GM12873 (cell line): ENCODE data around the gene WWTR1.

ENCODE experiments used
- TF ChIP-seq, protein P1 (sequence below): IDR thresholded peaks from 2 replicates; pipeline ENCODE4 v1.5.1; 2012; ENCODE audit warnings: low read depth, mild to moderate bottlenecking, moderate library complexity, low read length, control low read depth; ENCODE audit not compliant: insufficient read depth; ENCODE audit errors: missing control alignments

Gene WWTR1

DNA sequence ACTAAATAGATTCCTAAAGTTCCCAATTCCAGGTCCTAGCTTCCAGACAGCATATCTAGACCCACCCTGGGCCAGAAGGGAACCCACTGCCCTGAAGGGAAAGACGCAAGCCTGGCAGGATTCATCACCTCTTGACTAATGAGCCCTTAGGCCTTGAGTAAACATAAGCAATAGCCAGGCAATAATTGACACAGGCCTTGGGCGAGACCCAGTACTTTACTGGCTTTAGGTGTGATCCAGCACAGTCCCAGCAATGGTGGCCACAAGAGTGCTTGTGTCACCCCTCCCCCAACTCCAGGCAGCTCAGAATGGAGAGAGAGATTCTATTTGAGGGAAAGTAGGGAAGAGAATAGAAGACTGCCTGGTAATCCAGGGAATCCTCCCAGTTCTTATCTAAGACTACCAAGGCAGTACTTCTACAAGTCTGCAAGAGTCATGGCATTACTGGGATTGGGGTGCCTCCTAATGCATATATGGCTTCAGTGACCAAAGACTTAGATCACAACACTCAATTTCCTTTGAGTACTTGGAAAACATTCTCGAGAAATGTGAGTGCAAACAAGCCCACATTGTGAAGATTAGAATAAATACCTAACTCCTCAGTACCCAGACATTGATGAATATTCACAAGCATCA lies 30.4 kb upstream of the WWTR1 start:
- TF ChIP-seq, protein P1, sequence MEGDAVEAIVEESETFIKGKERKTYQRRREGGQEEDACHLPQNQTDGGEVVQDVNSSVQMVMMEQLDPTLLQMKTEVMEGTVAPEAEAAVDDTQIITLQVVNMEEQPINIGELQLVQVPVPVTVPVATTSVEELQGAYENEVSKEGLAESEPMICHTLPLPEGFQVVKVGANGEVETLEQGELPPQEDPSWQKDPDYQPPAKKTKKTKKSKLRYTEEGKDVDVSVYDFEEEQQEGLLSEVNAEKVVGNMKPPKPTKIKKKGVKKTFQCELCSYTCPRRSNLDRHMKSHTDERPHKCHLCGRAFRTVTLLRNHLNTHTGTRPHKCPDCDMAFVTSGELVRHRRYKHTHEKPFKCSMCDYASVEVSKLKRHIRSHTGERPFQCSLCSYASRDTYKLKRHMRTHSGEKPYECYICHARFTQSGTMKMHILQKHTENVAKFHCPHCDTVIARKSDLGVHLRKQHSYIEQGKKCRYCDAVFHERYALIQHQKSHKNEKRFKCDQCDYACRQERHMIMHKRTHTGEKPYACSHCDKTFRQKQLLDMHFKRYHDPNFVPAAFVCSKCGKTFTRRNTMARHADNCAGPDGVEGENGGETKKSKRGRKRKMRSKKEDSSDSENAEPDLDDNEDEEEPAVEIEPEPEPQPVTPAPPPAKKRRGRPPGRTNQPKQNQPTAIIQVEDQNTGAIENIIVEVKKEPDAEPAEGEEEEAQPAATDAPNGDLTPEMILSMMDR = no peak

DNA sequence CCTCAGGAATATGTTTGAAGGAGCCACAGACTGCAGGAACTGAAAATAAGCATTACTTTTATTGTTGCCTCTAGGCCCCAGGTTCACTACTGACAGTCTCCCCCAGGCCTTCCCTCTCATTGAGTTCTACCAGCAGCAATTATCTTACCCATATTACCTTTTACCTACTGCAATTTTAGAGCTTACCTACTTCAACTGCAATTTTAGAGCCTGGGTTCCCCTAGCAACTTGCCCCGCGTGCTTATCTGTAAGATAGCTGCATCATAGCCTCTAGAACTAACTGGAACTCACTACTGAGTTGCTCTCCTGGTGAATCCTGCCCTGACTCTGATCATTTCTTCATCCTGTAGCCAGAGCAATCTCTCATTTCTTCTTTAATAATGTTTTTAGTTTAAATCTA lies 29.2 kb upstream of the WWTR1 start:
- TF ChIP-seq, protein P1 = no peak

DNA sequence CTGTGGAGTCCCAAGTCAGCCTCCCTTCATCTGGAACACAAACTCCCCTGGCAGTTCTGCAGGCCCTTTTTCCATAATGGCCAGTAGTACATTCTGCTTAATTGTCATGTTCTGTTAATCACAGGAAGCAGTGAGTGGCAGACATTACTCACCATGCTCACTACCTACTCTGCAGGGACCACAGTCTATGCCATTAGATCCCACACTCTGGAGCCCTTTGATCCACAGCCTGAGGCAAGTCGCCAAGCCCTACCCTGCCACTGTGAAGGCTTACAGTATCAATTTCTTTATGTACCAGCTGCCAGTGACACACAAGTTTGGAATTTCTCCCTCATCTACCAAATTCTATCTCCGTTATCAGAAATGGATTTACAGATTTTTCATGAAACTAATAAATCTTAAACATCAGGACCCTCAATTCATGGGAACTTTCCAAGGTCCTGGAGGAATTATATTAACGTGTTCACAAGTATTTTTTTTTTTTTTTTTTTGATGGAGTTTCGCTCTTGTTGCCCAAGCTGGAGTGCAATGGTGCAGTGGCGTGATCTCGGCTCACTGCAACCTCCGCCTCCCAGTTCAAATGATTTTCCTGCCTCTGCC lies 20.6 kb upstream of the WWTR1 start:
- TF ChIP-seq, protein P1 = no peak

DNA sequence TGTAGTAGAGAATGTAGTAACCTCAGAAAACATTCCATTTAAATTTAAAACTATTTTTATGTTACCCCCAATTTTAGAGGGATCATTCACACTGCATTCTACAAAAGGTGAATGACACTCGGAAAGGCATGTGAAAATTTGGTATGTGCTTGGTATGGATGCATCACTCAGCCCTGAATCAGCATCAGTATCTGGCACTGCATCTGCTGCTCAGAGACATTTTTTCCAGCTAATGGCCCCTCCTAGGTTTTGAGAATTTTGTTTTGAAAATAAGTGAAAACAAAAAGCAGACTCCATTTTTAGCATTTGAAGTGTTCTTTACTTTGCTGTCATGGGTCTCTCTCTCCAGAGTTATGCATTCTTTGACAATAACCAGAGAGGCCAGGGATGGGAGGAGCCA lies 15.6 kb upstream of the WWTR1 start:
- TF ChIP-seq, protein P1 = no peak

DNA sequence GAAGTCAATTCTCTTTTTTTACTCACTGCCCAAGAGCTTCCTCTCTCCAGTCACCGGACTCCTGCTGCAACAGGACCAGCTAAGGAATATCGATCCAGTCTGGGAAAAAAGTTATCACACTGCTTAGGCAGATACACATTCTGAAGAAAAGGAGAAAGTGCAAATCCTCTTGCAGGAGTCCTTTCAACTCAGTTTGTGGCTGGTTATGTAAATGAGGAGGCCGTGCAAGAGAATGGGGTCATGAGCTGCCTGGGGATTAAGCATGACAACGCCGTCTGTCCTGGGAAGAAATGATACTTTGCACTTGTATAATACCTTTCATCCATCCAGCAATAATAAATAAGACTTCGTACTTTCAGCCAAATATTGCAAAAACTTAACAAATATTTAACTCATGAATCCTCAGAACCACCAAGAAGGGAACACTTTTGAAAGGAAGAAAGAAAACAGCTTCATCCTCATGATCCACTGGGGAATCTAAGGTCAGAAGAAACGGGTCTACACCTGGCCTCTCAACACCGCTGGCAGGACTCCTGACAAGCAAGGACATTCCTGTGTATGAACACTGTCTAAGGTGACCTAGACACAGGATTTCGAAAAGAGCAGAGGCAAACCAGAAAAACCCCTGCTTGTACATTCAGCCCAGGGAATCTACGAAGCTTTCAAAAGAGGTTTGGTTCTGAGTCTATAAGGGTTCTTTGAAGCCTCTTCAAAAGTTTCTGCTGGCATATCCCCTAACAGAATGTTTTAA lies 13.1 kb upstream of the WWTR1 start:
- TF ChIP-seq, protein P1 = no peak

DNA sequence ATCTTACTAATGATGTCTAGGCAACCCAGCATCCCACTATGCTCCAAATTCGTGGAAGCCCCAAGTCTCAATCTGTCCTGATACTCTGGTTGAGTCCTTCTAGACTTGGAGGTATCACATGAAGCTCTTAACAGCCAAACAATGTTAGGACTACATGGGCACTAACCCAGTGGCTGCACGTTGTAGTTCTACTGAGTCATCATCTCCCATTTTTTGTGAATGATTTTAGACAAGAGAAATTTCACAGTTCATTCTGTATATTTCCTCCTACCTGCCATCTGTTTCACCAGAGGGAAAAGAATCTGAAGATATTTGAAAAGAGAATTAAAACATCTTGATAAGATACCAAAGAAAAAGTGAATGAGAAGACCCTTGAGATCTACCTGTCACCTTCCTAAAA lies 9.8 kb upstream of the WWTR1 start:
- TF ChIP-seq, protein P1 = no peak

DNA sequence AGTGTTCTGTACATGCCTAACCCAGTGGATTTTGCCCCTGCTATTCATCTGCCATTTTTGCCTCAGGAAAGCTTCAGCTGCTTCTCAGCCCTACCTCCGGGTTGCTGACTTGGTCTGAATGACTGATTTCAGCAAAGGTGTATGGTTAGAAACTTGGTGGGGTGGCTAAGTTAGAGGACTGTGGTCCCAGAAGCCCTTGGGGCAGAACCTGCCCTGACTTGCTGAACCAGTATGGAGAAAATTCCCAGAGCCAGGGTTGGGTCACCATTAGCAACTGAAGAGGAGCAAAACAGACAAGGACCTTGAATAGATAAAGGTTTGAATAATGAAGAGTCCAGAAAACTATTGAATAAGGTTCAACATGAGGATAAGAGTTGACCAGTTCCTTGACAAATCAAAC lies 6.1 kb upstream of the WWTR1 start:
- TF ChIP-seq, protein P1 = no peak
